T-helper 1 cell treated with Interleukin-12 subunit alpha and Interleukin-12 subunit beta and Interleukin-4 antibody, amounts not matched to agents 30 ng/mL and 1 ng/mL, for 36 hours (primary cell): Measurements from ENCODE around the gene CLDN6. TPM values are rescaled to one million over a fixed set of nuclear protein-coding genes. Genes with fewer than 3 reads are reported as not detected.

Experiments used
- intact Hi-C: fragments of 100-400 bp; cut with micrococcal nuclease; formaldehyde crosslinking; loops from one replicate; pipeline ENCODE4 v1.15.1; 2024
- total RNA-seq: library from RNA; stranded (reverse); gene quantifications from 2 replicates; pipeline ENCODE4 v1.2.3, GENCODE V29; 2022

The CLDN6 gene
- total RNA-seq, 1 donor from 2014 or later, result not detected

- intact Hi-C loops, result no loop called here
Measured at GRCh38 chr16:2974319-2975056, 43.5 kb downstream of the CLDN6 start.

GRCh38 chr16:2973605-2974318 is 44.2 kb downstream of the CLDN6 start:
- intact Hi-C loops, result no loop called here

DNA sequence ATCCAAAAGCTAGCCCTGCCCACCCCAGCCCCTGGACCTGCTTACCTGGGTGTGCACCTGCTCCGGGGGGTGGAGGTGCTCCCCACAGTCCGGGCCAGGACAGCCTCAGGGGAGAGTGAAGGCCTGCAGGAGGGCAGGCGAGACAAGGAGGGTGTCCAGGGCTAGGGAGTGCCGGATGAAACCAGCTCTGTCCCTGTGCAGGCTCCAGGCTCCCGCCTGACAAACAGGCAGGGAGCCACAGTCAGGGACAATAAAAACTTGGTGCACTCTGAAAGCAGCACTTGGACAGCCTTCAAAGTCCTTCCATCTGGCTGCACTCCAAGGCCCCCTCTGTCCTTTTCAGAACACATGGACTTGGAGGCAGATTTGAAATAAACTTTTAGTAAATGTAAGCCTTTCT is 44.9 kb downstream of the CLDN6 start:
- intact Hi-C loops, result no loop called here

DNA sequence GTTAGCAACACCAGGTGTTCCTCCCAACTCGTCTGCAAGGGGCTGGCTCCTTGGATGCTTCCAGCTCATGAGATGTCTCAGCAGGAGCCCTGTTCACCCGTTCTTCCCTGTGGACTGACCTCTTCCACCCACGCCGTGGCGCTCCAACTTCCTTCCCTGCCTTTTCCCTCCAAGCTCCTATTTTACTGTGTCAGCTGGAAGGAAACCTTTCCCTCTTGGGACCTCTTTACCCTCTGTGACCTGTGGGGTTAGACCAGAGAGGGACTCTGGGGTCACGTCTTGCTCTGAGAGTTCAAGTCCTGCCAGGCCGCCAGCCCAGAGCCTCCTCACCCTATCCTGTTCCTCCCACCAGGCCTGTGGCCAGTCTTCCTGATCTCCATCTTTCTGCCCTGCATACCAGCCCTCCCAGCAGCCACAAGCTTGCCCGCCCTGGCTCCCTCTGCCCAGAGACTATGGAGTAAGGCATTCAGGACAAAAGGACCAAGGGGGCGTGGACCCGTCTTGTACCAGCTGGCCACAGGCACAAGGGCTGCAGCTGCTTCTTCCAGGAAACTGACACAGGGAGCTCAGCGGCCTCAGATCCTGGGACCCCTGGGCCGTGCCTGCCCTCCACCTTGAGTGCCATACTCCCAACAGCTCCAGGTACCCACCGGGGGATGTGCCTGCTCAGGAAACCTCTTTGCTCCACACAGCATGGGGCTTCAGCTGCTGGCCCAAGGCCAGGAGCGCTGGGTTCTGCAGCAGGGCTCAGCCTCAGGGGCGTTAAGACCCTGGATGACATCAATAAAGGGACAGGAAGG is 45.8 kb downstream of the CLDN6 start:
- intact Hi-C loops, result no loop called here

DNA sequence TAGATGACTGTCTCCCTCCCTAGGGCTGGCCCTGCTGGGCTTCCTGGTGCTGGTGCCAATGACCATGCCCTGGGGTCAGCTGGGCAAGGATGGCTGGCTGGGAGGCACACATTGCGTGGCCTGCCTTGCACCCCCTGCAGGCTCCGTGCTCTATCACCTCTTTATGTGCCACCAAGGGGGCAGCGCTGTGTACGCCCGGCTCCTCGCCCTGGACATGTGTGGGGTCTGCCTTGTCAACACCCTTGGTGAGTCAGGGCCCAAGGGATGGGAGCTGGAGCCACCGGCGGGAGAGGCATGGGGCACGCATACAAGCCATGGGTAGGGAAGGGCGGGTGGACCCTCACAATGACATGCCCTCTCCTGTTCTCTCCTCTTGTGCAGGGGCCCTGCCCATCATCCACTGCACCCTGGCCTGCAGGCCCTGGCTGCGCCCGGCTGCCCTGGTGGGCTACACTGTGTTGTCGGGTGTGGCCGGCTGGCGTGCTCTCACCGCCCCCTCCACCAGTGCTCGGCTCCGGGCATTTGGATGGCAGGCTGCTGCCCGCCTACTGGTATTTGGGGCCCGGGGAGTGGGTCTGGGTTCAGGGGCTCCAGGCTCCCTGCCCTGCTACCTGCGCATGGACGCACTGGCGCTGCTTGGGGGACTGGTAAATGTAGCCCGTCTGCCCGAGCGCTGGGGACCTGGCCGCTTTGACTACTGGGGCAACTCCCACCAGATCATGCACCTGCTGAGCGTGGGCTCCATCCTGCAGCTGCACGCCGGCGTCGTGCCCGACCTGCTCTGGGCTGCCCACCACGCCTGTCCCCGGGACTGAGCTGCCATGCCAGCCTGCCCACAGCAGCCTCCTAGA is 46.6 kb downstream of the CLDN6 start:
- intact Hi-C loops, result no loop called here

- intact Hi-C loops, result loop anchor here (1.0 kb wide), 1 partner anchor 34 kb away; no protein-coding TSS in a partner anchor
Measured at GRCh38 chr16:2970563-2970962, 47.4 kb downstream of the CLDN6 start.

DNA sequence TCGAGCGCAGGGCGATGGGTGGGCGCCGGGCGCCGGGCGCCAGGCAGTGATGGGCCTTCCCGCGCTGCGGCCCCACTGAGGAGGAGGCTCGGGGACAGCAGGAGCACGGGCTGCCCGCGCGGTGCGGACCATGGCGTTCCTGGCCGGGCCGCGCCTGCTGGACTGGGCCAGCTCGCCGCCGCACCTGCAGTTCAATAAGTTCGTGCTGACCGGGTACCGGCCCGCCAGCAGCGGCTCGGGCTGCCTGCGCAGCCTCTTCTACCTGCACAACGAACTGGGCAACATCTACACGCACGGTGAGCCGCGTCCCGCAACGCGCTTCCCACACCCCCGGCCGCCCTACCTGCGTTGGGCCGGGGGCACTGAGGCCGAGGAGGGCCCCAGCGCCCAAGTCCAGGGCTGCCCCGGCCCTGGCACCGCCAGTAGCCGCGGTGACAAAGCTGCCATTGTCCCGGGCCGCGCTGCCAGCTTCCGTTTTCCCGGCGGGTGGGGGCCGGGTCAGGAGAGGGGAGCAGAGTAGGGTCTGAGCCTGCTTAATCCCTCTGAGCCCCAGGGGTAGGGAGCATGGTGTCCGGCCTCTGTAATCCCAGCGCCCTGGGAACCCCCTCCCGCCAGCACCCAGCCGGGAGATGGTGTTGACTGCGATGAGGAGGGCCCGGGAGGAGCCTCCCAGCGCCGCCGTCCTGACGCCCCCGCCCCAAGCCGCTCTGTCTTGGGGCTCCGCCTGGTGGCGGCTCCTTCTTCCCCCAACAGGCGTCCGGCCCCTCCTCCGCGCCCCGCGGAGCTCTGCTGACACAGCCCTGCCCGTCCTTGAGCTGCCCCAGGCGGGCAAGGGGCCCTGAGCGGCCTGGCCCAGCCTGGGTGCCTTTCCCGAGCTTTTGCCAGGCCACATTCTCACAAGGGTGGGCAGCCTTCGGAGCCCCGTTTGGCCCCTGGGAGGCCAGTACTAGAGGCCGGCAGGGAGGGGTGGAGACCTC is 48.1 kb downstream of the CLDN6 start:
- intact Hi-C loops, result loop anchor here (1.0 to 2.0 kb wide), 6 partner anchors 10 to 87 kb away; partner anchors contain the start of genes FLYWCH2, PKMYT1 and TNFRSF12A

DNA sequence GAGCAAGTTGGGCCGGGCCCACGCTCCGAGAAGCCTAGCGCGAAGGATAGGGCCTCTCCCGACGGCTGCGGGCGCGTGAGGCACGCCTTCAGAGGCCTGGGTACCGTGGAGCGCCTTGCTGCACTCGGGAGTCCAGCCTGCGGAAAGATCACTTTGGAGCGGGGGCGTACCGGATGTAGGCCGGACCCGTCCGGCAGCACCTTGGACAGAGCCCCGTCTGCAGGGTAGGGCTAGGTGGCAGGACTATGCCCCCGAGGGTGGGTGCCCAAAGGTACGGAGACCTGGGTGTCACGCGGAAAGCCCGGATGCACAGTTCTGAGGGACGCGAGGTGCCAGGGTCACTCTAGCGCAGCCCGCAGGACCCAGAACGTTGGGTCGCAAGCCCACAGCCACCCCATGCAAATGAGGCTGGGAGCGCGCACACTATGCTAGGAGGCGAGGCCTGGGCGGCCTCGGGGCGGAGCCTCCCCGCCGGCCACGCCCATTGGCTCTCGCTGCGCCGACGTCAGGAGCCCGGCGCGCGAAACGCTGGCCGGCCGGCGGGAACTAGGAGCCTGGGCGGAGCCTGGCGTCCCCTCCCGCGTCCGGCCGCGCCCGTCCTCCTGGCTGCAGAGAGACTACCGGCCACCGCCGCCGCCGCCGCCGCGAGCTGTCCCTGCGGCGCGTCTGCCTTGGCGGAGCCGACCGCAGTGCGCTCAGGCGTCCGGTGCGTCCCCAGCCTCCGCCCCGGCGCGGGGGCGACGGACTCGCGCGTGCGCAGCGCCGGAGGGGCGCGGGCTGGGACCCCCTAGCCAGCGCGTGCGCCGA is 49.0 kb downstream of the CLDN6 start, which contains the start of gene PAQR4:
Gene PAQR4, plus strand, starts transcription at position 611 of the 807 bp plus-strand sequence. CDS start 327 bp downstream, outside the sequence.
- intact Hi-C loops, result loop anchor here (1.0 to 2.0 kb wide), 5 partner anchors 11 to 86 kb away; partner anchors contain the start of genes FLYWCH2, PKMYT1 and TNFRSF12A

DNA sequence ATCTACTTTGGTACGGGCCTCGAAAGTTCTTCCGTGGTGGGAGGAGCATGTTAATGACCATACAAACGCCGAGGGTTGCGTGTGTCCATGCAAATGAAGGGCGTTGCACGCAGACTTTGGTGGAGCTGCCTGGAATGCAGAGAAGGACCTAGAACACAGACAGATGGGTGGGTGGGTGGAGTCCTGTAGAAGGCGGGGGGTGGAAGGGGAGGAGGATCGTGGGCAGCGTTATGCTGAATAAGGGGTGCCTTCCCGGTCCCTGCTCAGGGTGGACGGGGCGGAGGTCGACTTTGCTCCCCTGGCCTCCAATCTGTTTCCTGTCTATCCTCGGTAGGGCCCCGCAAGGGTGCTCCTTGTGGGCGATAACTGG is 49.6 kb downstream of the CLDN6 start:
- intact Hi-C loops, result loop anchor here (2.0 kb wide), 2 partner anchors 64 to 86 kb away; partner anchors contain the start of gene FLYWCH2

GRCh38 chr16:2967721-2968161 is 50.2 kb downstream of the CLDN6 start:
- intact Hi-C loops, result loop anchor here (2.0 kb wide), 2 partner anchors 63 to 85 kb away; partner anchors contain the start of gene FLYWCH2

GRCh38 chr16:2967211-2967631 is 50.8 kb downstream of the CLDN6 start:
- intact Hi-C loops, result no loop called here

- intact Hi-C loops, result no loop called here
Measured at GRCh38 chr16:2966808-2967191, 51.2 kb downstream of the CLDN6 start.

DNA sequence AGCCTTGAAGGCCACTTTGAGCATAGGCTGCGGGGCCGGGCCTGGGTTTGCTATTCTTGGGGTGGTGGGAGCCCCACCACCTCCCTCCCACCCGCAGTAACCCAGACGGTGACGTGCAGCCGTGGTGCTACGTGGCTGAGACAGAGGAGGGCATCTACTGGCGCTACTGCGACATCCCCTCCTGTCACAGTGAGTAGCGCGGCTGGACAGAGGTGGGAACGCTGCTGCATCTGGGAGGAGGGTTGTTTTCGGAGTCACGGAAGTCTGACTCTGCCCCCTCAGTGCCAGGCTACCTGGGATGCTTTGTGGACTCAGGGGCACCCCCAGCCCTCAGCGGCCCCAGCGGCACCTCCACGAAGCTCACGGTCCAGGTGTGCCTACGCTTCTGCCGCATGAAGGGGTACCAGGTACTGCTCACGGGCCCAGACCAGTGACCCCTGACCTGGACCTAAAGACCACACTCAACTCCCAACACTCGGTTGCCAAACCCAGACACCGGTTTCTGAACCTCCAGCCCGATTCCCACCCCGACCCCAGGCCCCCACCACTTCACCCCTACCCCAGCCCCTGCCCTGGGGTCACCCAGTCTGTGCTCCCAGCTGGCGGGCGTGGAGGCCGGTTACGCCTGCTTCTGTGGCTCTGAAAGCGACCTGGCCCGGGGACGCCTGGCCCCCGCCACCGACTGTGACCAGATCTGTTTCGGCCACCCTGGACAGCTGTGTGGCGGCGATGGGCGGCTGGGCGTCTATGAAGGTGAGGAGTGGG is 51.8 kb downstream of the CLDN6 start:
- intact Hi-C loops, result no loop called here
